Heart right ventricle (tissue), 16 donors: Measurements from ENCODE around the gene SREBF2. TPM values are rescaled to one million over a fixed set of nuclear protein-coding genes. Genes with fewer than 3 reads are reported as not detected.
A peak's percentile ranks its signal among the peaks of the same experiment; 100 is the strongest.

ENCODE experiments used
- ATAC-seq, 8 donors: fragments of 200-7000 bp; cut with Tn5 transposase; one replicate each; pipeline ENCODE4 v1.9.1; 2020; ENCODE audit warnings: mild to moderate bottlenecking in 8 of 8, moderate library complexity in 8 of 8, moderate number of reproducible peaks in 1 of 8
- DNase-seq, 2 donors: peaks; one replicate each; pipeline ENCODE4 v3.0.0-alpha.2; 2020
- H3K27ac ChIP-seq, 10 donors: fragments of 200-600 bp; sonication (generic) in 2 of 10; one replicate each; pipeline versions ENCODE4 v1.5.0 to v1.8.0; 2020 to 2022; ENCODE audit warnings: mild to moderate bottlenecking in 3 of 10
- H3K27me3 ChIP-seq, 7 donors: fragments of 200-600 bp; one replicate each; pipeline ENCODE4 v1.8.0; 2021 to 2022; ENCODE audit warnings: mild to moderate bottlenecking in 2 of 7
- H3K36me3 ChIP-seq, 9 donors: fragments of 200-600 bp; sonication (generic) in 1 of 9; one replicate each; pipeline versions ENCODE4 v1.5.0 to v1.8.0; 2020 to 2022; ENCODE audit warnings: mild to moderate bottlenecking in 2 of 9
- H3K4me1 ChIP-seq, 9 donors: fragments of 200-600 bp; sonication (generic) in 1 of 9; one replicate each; pipeline versions ENCODE4 v1.5.0 to v1.8.0; 2020 to 2022; ENCODE audit warnings: mild to moderate bottlenecking in 4 of 9
- H3K4me3 ChIP-seq, 10 donors: fragments of 200-600 bp; sonication (generic) in 2 of 10; one replicate each; pipeline versions ENCODE4 v1.5.0 to v1.8.0; 2020 to 2022; ENCODE audit warnings: mild to moderate bottlenecking in 7 of 10, moderate library complexity in 2 of 10
- H3K9me3 ChIP-seq, 11 donors: fragments of 200-600 bp in 10 of 11; sonication (generic) in 2 of 11; one replicate each; pipeline versions ENCODE4 v1.5.0 to v1.8.0; 2013 to 2022; ENCODE audit warnings: mild to moderate bottlenecking in 2 of 11, control low read depth in 1 of 11, moderate library complexity in 1 of 11
- WGBS, 2 donors: extraction: QIAGEN DNeasy Blood & Tissue Kit; methylation state at CpG; one replicate each; pipeline ENCODE4 v1.1.7; 2013; ENCODE audit warnings: inconsistent platforms in 1 of 2; 5-methylcytosine and 5-hydroxymethylcytosine counted together
- intact Hi-C, 10 donors: fragments of 100-400 bp; cut with DNase I; formaldehyde crosslinking; loops; one replicate each; pipeline versions ENCODE4 v1.11.1 to v1.14.2; 2022
- polyA plus RNA-seq, 2 donors: library from polyadenylated mRNA; stranded (reverse); fragments of 200-250 nt; gene quantifications; one replicate each; pipeline ENCODE4 v1.2.3, GENCODE V29; 2013
- total RNA-seq, 10 donors: library from RNA; stranded (reverse); fragmentation: NEBNext Ultra II Directional in 3 of 10; extraction: Animal tissue kit (Norgen Biotek cat#: 25700) in 3 of 10; gene quantifications; one replicate each; pipeline versions ENCODE4 v1.2.1 to v1.2.4, GENCODE V29; 2021 to 2023
- TF ChIP-seq, protein P1 (sequence below), 9 donors: fragments of 200-600 bp; sonication (generic) in 2 of 9; IDR thresholded peaks; one replicate each; pipeline versions ENCODE4 v1.5.0 to v1.8.0; 2021 to 2022; ENCODE audit warnings: antibody characterized with exemption in 9 of 9, mild to moderate bottlenecking in 5 of 9, moderate library complexity in 1 of 9
- donor health status: Arrhythmogenic right ventricular cardiomyopathy.
- donor health status: ischemic (EF 13 %, LVEDD 7.1; RV severe dilation, severe dysfunction).
- donor health status: healthy with polysubstance abuse.
- donor health status: DM: no; HTN: yes; CAD: no.
- donor health status: DM: no; HTN: no; CAD: no.
- donor health status: ischemic (EF 25% LVEDD 6.9; RV normal size, moderate dysfunction).
- donor health status: ischemic (EF 25% LVEDD 5.7; RV mildly dilated, moderate dysfunction).
- donor health status: healthy.
- donor health status: DM: yes; HTN: yes; CAD: no.
- donor health status: Ischemic cardiomyopathy.
- donor health status: ischemic (EF 35%, LVEDD 5.7; RV mildly dilated, moderate dysfunction).
- donor health status: nonischemic (EF 11% LVEDD 7.7; RV severe dilation, severe dysfunction).
- donor health status: DM: yes; HTN: yes; CAD: no.
- donor health status: PGD.
- donor health status: ischemic (EF 29% LVEDD 5.4; RV normal size, mild dysfunction).
- donor health status: nonischemic (EF 23%, LVEDD 6.1; RV moderate dilation, normal function).

The SREBF2 gene
- total and polyA plus RNA-seq, 12 donors = 37.5 to 94.3 (median 71.3) TPM

DNA sequence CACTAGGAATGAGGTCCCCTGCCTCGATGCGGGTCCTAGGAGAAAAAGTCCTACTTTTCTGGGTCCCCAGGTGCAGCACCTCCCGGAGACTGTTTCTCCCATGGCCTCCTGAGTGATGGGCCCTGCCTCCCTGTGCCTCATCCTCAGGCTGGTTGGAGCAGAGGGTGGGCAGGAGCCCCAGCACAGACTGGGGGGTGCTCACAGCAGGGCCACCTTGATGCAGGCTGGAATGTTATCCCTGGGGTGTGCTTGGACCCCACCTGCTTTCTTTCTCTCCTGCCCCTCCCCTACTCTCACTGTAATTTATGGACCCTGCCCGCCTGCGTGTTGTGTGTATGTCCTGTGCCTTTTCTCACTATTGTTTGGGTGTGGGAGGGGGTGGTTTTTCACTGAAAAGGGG is 73.9 kb downstream of the SREBF2 start:
- Histone ChIP-seq H3K27ac (no peak overlapping the region), H3K36me3 (peaks cover 0 to 61% (median 28%) of the 10 kb centered on the region in 9 donors), H3K4me3 (no peak overlapping the region), H3K9me3 (no peaks in the 10 kb centered on the region), H3K4me1 (peaks cover 11 to 43% (median 21%) of the 10 kb centered on the region in 9 donors), H3K27me3 (peaks cover 4 to 32% (median 20%) of the 10 kb centered on the region in 7 donors)
- intact Hi-C loops = no loop called here
- TF ChIP-seq, protein P1, sequence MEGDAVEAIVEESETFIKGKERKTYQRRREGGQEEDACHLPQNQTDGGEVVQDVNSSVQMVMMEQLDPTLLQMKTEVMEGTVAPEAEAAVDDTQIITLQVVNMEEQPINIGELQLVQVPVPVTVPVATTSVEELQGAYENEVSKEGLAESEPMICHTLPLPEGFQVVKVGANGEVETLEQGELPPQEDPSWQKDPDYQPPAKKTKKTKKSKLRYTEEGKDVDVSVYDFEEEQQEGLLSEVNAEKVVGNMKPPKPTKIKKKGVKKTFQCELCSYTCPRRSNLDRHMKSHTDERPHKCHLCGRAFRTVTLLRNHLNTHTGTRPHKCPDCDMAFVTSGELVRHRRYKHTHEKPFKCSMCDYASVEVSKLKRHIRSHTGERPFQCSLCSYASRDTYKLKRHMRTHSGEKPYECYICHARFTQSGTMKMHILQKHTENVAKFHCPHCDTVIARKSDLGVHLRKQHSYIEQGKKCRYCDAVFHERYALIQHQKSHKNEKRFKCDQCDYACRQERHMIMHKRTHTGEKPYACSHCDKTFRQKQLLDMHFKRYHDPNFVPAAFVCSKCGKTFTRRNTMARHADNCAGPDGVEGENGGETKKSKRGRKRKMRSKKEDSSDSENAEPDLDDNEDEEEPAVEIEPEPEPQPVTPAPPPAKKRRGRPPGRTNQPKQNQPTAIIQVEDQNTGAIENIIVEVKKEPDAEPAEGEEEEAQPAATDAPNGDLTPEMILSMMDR (IDR thresholded peaks at IDR 0.05) = no peak
- ATAC-seq (no peak), DNase-seq (no peak)
- 94 to 95% methylated on average over 5 of the region's 5 CpGs for WGBS, 2 donors

DNA sequence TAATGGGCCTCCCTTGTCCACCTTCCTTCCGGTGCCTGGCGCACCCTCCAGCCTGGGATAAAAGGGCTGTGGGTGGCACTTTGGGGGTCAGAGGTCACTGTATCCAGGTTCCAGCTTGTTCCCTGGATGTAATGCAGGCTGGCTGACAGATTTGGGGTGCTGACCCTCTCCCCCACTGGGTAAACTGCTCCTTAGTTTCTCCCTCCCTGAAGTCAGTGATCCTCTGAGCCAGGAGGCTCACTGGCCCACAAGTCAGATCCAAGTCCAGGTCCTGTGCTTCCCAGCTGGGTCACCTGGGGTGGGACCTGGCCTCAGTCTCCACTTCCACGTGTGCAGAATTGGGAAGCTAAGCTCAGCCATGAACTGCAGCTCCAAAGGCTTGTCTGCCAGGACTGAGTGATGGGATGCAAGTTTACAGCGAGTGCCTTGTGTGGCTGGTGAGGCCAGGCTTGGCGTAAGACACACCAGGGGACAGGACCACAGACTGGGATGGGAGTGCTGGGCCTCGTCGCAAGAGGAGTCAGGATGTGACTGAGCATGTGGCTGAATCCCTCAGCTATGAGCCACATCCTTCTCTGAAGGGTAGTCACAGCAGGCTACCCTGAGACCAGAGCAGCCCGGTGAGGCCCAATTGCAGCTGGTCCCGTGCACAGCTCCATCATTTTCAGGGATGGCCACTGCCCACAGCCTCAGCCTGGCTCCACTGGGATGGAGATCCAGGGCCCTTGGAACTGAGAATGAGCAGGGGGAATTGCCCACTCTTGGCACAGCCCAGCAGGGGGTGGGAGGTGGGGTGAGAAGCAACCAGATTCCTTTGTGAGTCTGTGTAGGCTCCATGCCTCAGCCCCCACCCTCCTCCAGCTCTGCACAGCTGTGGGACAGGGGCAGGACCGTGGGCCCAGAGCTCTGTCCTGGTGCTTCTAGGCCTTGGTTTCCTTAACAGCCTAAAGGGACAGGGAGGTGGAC is 74.8 kb downstream of the SREBF2 start:
- Histone ChIP-seq H3K9me3 (no peaks in the 10 kb centered on the region), H3K27me3 (peaks cover 4 to 41% (median 29%) of the 10 kb centered on the region in 7 donors), H3K4me3 (no peak overlapping the region), H3K4me1 (peaks cover 11 to 41% (median 21%) of the 10 kb centered on the region in 9 donors), H3K27ac (peak overlapping the region in 1 of 10 donors; percentile 39), H3K36me3 (peaks cover 0 to 52% (median 24%) of the 10 kb centered on the region in 9 donors)
- ATAC-seq (no peak), DNase-seq (no peak)
- 86 to 87% methylated on average over 10 of the region's 10 CpGs for WGBS, 2 donors
- intact Hi-C loops = no loop called here
- TF ChIP-seq, protein P1 (IDR thresholded peaks at IDR 0.05) = no peak

- TF ChIP-seq, protein P1 (IDR thresholded peaks at IDR 0.05) = no peak
- peaks cover 0 to 43% (median 20%) of the 10 kb centered on the region in 9 donors for H3K36me3 ChIP-seq
- WGBS, 2 donors = 61 to 63% methylated on average over 14 of the region's 14 CpGs
- peaks cover 5 to 50% (median 38%) of the 10 kb centered on the region in 7 donors for H3K27me3 ChIP-seq
- H3K27ac ChIP-seq = peak overlapping the region in 3 of 10 donors; percentile 39 to 43 (median 41)
- intact Hi-C loops = no loop called here
- peaks cover 11 to 32% (median 17%) of the 10 kb centered on the region in 9 donors for H3K4me1 ChIP-seq
- no peaks in the 10 kb centered on the region for H3K9me3 ChIP-seq
- no peak overlapping the region for H3K4me3 ChIP-seq
- no peak for DNase-seq
- no peak for ATAC-seq
Observed at GRCh38 chr22:41908411-41909309, 75.8 kb downstream of the SREBF2 start.
